DND-41 (cell line): ENCODE data around the gene PKD2.
"Not testable (repeated sequence)": the region's sequence is repeated elsewhere in the genome, so short reads cannot be mapped to it uniquely, and the experiment has no call there.

ENCODE experiments used
- CTCF ChIP-seq: IDR thresholded peaks from 2 replicates; pipeline ENCODE4 v1.5.1; 2012; ENCODE audit warnings: borderline replicate concordance, low read length, moderate library complexity, mild to moderate bottlenecking; ENCODE audit not compliant: poor library complexity, severe bottlenecking; ENCODE audit errors: extremely low read depth
- EZH2 ChIP-seq: IDR thresholded peaks from 3 replicates; pipeline ENCODE4 v1.6.1; 2012; ENCODE audit warnings: borderline replicate concordance, low read depth, mild to moderate bottlenecking, moderate library complexity, low read length, inconsistent platforms; ENCODE audit not compliant: severe bottlenecking

- not testable (repeated sequence) for TF ChIP-seq CTCF, EZH2
Observed at GRCh38 chr4:87999191-87999691, 8.2 kb upstream of the PKD2 start.
